Nucleus accumbens (tissue), 56 donors: ENCODE data around the gene GLOD4.

Experiments
- DNase-seq, 56 donors: peaks; one replicate each; lab custom pipeline; 2025; lab: John Stamatoyannopoulos, UW

Gene GLOD4

DNA sequence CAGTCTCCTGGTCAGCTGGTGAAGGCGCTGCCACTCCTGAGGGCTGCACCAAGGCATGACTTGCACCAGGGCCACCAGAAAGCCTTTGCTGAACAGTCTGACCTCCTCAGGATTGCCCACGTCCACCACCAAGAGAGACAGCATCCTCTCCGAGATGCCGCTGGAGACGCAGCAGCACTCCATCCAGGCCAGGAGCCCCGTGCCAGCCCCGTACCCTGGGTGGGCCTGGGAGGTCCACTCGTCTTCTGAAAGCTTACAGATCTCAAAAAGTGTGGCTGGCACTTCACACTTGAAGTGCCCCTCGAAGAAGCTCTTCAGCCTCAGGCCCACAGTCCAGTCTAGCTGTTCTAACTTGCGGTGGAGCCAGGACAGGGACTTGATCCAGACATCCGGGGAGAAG lies 36.7 kb downstream of the GLOD4 start:
- no peak for DNase-seq

DNA sequence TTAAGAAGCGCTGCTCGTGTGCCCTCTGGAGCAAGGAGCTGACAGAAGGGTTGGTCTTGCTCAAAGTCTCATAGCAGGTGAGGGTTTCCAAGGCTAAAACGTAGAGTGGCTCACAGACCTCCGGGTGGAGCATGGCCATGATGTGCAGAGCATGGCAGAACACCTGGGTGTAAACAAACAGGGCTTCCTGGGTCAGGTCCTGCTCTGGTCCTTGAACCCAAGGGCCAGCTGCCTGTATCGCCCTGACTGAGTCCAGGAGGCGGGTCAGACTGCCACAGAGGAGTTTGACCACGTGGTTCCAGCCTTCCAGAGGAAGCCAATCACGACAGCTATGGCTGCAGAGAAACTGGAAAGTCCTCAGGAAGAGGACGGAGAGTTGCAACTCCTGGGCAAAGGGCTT lies 37.1 kb downstream of the GLOD4 start:
- DNase-seq: no peak

DNA sequence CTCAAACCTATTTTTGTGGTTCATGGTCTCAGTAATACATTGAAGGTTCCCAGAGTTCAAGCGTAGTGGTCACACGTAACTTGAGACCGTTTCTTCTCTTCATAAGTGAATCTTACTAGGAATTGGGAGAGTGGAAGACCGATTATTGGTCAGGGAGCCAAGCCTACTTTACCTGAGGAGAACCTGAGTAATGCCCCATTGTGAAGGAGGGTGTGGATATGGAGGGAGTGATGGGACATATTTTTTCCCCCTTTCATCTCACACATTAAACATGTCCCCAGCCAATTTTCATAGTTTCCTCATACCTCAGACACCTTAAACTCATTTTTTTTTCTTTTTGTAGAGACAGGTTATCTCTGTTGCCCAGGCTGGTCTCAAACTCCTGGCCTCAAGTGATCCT lies 38.9 kb downstream of the GLOD4 start:
- no peak for DNase-seq

DNA sequence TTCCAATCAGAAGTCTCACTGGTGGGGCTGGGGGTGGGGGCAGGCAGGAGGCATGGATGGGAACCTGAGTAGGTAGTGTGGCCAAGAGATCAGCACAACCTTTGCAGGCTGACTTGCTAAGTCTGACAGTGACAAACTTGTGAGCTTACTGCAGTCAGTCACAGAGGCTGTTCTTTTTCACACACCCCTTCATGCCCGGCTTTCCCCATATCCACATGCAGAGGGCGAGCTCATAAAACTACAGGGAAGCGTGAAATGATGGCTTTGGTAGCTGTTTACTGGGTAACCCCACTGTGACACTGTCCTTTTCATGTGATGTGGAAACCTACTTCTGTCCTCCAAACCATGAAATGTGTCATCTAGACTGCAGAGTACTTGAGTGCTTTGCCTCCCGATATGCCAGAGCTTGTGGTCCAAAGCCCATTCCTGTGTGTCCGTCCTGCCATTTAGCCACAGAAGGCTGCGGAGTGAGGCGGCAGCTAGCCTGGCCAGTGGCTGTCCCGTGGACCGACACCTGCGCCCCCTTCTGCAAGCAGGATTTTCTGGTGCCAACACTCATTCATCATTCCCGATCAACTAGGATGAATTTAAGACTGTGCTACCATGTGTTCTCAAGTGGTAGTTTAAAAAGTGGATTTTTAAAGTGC lies 39.8 kb downstream of the GLOD4 start:
- DNase-seq: no peak

DNA sequence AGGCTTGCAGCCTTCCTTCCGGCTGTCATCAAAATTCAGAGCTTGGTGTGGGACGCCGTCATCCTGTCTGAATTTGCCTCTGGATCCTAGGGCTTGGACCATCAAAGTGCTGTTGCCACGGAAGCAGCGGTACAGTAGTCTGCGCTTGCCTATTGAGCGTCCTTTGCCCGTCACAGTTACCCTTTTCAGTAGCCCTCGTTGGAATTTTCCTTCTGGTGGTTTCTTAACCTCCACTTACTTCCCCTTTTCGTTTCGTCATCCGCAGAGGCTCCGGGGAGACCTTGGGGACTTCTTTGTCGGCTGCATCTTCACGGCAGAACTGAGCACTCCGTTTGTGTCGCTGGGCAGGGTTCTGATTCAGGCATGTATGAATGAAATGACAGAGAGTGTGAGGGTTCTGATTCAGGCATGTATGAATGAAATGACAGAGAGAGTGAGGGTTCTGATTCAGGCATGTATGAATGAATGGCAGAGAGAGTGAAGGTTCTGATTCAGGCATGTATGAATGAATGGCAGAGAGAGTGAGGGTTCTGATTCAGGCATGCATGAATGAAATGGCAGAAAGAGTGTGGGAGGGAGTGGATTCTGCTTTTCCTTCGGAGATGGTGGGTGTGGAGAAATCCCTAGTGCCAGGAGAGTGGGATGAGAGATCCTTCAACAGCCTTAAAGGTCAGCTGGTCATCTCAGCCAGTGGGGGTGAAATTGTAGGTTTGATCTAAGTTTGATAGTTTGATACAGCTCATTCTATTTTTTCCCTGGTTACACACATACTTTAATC lies 41.7 kb downstream of the GLOD4 start:
- DNase-seq: peak in 9 of 56 donors; percentile 3 to 28 (median 12)

DNA sequence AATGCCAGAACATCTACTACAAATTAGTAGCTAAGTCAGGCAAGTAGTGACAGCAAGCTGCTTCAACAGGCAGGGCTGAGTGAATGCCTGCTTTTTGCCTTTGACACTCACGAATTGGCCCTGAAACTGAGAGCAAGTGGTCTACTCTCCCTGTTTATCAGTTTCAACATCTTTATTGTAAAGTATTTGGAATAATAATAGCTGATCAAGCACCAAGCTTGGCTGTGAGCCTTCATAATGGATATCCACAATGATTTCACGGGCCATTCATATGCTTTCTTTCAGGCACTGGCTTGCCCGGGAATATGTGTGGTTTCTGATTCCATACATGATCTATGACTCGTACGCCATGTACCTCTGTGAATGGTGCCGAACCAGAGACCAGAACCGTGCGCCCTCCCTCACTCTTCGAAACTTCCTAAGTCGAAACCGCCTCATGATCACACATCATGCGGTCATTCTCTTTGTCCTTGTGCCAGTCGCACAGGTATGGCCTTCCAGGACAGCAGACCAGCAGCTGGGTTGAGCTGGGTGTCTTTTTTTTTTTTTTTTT lies 44.4 kb downstream of the GLOD4 start:
- no peak for DNase-seq

DNA sequence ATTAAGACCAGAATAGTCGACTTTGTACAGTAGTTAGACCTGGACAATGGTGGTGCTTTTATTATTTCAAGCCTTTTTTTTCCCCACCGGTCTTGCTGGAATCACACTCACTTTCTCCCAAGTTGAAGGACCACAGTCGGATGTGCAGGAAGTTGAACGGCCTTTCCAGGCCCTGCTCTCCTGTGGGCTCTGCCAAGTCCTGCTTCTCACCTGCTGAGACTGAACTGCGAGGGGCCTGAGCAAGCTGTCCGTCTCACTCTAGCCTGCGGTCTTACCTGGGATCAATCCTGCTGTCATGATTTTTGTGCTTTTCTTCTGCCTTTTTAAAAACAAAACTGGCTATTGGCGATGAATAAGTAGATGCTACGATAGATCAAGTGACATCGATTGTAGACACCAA lies 48.3 kb downstream of the GLOD4 start:
- no peak for DNase-seq

DNA sequence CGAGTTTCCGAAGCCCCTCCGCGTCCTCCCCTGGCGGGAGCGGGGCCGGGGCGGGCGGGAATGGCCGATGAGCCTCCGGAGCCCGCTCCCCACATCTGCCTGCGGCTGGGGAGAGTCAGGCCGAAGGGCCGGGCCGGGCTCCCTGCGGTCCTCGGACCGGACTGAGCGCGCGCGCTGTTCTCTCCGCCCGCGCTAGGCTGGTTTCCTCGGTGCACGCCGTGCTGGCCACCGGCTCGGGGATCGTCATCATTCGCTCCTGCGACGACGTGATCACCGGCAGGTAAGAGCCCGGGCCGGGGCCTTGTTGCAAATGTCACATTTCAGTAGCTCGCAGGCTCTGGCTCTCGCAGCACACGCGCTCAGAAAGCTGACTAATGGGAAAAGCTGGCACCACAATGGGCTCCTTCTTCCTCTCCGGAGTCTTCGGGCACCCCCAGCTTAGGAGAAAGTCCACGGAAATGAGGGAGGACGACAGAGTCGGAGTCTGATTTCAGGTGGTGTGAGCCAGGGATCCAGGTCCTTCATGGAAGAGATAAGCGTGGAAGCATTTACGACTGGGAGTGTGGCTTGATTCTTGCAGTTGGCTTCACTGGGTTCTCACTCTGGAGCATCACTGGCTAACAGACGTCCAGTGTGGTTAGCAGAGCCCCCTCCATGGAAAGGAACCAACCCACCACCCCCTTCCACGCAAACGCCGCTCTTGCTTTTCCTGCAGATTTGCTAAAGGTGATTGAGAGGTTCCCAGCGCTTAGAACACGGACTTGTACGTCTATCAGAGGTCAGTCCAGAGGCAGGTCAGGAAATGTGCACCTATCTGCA lies 49.0 kb downstream of the GLOD4 start:
- peak in 32 of 56 donors; percentile 2 to 50 (median 20) for DNase-seq

DNA sequence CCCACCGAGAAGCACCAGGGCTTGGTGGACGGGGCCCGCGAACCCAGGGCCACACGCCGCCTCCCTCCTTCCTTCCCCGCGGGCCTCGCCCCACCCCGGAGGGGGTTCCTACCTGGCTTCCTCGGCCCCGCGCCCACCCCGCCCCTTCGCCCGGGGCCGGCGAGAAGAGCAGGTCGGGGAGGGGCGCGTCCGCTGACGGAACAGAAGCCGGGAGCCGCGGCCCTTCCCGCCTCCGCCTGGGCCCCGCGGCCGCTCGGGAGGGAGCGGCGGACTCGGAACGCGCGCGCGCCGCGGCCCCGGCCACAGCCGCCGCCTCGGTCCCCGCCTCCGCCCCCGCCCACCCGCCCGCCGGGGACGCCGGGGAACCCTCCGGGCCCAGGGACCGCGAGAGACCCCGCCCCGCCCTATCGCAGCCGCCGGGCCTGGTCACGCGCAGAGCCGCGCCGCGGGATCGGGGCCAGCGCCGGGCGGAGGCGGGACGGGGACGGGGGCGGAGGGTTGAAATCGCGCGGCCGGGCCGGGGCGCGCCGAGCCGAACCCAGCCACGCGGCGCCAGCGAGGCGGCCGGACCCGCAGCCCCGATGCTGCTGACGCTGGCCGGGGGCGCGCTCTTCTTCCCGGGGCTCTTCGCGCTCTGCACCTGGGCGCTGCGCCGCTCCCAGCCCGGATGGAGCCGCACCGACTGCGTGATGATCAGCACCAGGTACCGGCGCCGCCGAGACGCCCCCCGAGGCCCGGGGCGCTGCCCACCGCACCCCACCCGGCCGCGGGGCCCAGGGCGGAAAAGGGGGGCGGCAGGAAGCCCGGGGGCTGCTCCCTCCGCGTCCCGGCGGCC lies 49.8 kb downstream of the GLOD4 start, which contains the start of gene TLCD3A:
TSS of gene TLCD3A (plus strand) at position 530 of the 835 bp plus-strand sequence. CDS start at position 582, 52 bp downstream.
- peak in 41 of 56 donors; percentile 5 to 77 (median 38) for DNase-seq

DNA sequence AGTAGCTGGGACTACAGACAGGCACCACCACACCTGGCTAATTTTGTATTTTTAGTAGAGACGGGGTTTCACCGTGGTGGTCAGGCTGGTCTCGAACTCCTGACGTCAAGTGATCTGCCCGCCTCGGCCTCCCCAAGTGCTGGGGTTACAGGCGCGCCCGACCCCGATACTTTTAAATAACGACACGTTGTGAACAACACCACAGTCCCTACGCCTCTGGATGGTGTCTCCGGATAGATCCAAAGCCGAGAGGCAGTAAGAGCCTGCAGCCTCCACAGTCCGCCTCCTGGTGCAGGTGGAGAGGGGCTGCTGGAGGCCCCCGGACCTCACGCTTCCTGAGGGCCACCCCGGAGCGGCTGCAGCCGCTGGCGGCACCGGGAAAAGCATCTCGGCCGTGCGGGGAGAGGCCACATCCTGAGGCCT lies 50.4 kb downstream of the GLOD4 start:
- peak in 3 of 56 donors; percentile 26 to 35 (median 30) for DNase-seq

DNA sequence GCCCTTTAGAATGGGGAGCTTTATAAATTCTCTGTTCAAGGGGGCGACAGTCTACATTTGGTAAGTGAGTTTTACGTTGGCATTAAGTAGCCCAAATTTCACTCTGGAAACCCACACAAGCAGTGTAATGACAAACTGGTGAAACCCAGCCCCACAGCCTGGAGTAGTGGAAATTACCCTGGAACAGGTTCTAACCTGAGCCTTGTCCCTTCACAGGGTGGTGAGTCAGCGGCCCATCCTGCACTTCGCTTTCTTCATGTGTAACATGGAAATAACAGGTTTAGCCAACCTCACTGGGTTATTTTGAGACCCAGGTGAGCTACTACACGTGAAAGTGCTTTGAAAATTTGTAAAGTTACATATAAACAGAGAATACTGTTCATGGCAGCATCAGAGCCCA lies 53.2 kb downstream of the GLOD4 start:
- no peak for DNase-seq

DNA sequence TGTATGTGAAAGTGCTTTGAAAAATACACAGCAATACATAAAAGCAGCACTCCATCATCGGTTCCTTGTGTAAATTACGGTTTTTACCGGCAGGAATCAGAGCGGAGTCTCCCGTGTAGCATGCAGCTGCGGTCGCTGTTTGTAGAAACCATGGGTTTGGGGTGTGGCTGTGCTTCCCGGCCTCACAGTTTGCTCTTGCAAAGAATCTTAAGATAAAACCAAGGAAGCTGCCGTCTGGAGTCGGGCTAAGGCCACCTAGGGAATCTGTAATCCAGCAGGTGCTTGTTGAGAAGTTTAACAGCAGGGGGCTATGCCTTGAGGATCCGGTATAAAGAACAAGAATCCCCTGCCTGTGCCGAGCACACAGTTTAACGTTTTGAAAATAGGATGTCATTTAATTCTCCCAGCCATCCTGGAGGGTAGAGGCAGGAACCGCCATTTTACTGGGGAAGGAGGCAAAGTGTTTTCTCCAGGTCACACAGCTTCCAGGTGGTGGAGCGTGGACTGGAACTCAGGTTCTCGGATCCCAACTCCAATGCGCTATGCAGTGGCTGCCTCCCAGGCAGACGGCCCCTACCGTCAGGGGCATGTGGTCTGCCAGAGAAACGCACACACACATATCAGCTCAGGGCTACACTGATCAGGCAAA lies 55.7 kb downstream of the GLOD4 start:
- DNase-seq: no peak

DNA sequence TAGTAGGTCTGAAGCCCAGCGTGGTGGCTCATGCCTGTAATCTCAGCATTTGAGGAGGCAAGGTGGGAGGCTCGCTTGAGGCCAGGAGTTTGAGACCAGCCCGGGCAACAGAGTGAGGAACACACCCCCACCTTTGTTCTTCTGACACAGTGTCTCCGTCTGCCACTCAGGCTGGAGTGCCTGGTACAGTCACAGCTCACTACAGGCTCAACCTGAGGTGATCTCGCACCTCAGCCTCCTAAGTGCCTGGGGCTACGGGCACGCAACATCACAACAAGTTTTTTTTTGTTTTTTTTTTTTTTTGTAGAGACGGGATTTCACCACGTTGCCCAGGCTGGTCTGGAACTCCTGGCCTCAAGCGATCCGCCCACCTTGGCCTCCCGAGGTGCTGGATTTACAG lies 56.3 kb downstream of the GLOD4 start:
- DNase-seq: no peak

DNA sequence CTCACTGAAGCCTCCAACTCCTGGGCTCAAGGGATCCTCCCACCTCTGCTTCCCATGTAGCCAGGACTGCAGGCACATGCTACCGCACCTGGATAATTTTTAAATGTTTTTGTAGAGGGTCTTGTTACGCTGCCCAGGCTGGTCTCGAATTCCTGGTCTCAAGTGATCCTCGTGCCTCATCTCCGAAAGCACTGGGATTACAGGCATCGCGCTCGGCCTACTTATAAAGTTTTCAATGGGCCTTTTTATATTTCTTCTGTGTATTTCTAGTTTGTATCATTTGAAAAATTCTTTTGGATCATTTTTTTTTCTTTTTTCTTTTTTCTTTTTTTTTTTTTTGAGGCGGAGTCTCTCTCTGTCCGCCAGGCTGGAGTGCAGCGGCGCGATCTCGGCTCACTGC lies 57.0 kb downstream of the GLOD4 start:
- no peak for DNase-seq

DNA sequence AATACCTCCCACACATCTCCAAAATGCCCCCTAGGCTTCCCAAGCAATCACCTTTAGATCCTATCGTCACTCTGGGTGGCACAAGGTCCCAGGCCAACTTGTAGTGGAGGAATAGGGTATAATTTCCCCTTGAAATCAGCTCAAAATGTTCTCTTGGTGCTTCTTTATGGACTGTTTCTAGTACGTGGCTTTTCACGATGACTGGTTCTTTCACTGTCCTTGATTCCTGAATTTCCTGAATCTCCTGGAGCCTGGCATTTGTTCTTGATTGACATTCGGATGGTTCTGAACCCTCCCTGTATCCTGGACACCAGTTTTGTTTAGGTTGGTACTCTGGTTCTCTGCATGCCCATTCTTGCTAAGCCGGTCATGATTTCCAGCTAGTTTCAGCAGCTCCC lies 60.5 kb downstream of the GLOD4 start:
- no peak for DNase-seq

DNA sequence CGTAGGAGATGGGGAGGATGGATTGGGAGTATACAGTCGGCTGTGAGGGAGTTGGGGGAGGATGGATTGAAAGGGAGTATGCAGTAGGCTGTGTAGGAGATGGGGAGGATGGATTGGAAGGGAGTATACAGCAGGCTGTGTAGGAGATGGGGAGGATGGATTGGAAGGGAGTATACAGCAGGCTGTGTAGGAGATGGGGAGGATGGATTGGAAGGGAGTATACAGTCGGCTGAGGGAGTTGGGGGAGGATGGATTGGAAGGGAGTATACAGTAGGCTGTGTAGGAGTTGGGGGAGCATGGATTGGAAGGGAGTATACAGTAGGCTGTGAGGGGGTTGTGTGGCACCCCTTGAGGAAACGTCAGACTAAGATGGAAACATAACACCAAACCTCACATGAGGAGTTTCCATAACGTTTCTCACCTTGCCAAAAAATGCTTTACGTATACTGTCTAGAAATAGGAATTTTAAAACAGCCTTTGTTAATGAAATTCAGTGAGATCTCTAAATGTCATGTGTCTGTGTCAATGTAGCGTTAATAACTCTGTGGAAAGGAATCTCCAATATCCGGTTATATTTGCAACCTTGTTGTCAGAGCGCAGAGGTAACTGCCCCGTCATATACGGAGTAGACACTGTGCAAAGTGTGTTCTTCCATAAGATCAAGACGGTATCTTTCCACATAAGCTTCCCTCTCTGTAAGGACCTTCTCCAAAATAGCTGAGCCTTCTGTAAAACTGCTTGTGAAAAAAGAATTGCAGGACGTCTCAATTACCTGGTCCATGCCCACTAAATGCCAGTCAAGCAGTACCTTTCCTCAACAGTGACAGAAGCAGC lies 61.2 kb downstream of the GLOD4 start:
- no peak for DNase-seq

DNA sequence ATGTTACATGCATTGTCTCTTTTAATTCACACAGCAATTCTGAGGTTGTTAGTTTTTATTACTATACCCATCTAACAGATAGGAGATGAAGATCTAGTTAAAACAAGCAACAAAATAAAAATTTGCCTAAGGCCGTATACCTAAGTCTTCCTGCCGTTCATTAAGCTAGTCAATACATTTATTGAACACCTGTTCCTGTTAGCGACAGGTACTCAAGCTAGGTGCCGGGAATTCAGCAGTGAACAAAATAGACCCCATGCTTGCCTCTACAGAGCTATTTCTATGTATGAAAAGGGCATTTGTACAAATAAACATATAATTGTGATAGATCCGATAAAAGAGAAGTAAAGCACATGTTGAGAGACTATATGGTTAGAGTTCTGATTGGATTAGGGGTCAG lies 64.0 kb downstream of the GLOD4 start:
- no peak for DNase-seq
